HG02852 (cell line): Measurements from ENCODE around the gene SDK2.

Experiments
- ATAC-seq: cut with Tn5 transposase; IDR thresholded peaks from one replicate; pipeline ENCODE4 v1.9.1; 2021; ENCODE audit warnings: mild to moderate bottlenecking, moderate library complexity; ENCODE audit not compliant: unreplicated experiment

Gene SDK2

GRCh38 chr17:73354423-73355284 is 289.6 kb downstream of the SDK2 start:
- ATAC-seq = no peak

- no peak for ATAC-seq
These were observed 292.0 kb downstream of the SDK2 start for GRCh38 chr17:73352261-73352660.

- no peak for ATAC-seq
These were observed 292.5 kb downstream of the SDK2 start for GRCh38 chr17:73351764-73352163.

GRCh38 chr17:73350864-73351263 is 293.4 kb downstream of the SDK2 start:
- ATAC-seq = no peak

- ATAC-seq = no peak
These were observed 294.6 kb downstream of the SDK2 start for GRCh38 chr17:73349647-73350046.

- ATAC-seq = no peak
These were observed 295.1 kb downstream of the SDK2 start for GRCh38 chr17:73349138-73349537.

GRCh38 chr17:73348829-73349095 is 295.5 kb downstream of the SDK2 start:
- ATAC-seq = no peak

GRCh38 chr17:73348018-73348828 is 296.0 kb downstream of the SDK2 start:
- ATAC-seq = no peak

- ATAC-seq = no peak
These were observed 296.9 kb downstream of the SDK2 start for GRCh38 chr17:73347351-73347750.

- ATAC-seq = no peak
These were observed 297.6 kb downstream of the SDK2 start for GRCh38 chr17:73346501-73347162.

GRCh38 chr17:73343739-73344454 is 300.3 kb downstream of the SDK2 start:
- no peak for ATAC-seq

GRCh38 chr17:73343168-73343634 is 301.0 kb downstream of the SDK2 start:
- no peak for ATAC-seq

- ATAC-seq = no peak
These were observed 301.6 kb downstream of the SDK2 start for GRCh38 chr17:73342541-73343167.

GRCh38 chr17:73342050-73342522 is 302.2 kb downstream of the SDK2 start:
- ATAC-seq = no peak

GRCh38 chr17:73341350-73342049 is 302.7 kb downstream of the SDK2 start:
- ATAC-seq = no peak

- ATAC-seq = no peak
These were observed 304.1 kb downstream of the SDK2 start for GRCh38 chr17:73340093-73340596.

- no peak for ATAC-seq
These were observed 305.6 kb downstream of the SDK2 start for GRCh38 chr17:73338566-73339197.

- ATAC-seq = no peak
These were observed 306.2 kb downstream of the SDK2 start for GRCh38 chr17:73338050-73338521.

- ATAC-seq = no peak
These were observed 306.9 kb downstream of the SDK2 start for GRCh38 chr17:73337330-73337710.
